K562 (cell line): Measurements from ENCODE around the gene KCNH2. TPM values are rescaled to one million over a fixed set of nuclear protein-coding genes. Genes with fewer than 3 reads are reported as not detected.

Source experiments
- ARNT ChIP-seq, 2 experiments: fragments of 450-650 bp; IDR thresholded peaks; 2 replicates each; pipeline ENCODE4 v1.6.1; 2016; ENCODE audit warnings: mild to moderate bottlenecking in 1 of 2
- ASH1L ChIP-seq: fragments of 450-650 bp; IDR thresholded peaks from 2 replicates; pipeline ENCODE4 v1.6.1; 2018; ENCODE audit warnings: borderline replicate concordance, mild to moderate bottlenecking, low read depth; ENCODE audit not compliant: partially characterized antibody
- ATF1 ChIP-seq, 2 experiments: fragments of 450-650 bp in 1 of 2; IDR thresholded peaks; 2 replicates each; pipeline ENCODE4 v1.6.1; 2016; ENCODE audit warnings: missing compliant biosample characterization in 1 of 2, missing genetic modification characterization in 1 of 2
- BCL6 ChIP-seq: fragments of 250-450 bp; sonication (Bioruptor Pico); IDR thresholded peaks from 2 replicates; pipeline ENCODE4 v1.4.0; 2020
- MAFG ChIP-seq: fragments of 450-650 bp; conservative IDR thresholded peaks from 2 replicates; pipeline ENCODE4 v1.6.1; 2016; ENCODE audit warnings: missing genetic modification characterization, missing compliant biosample characterization
- MYNN ChIP-seq, 2 experiments: sonication (generic); formaldehyde crosslinking in 1 of 2; IDR thresholded peaks; 2 replicates each; pipeline versions ENCODE4 v1.5.0 to v1.6.1; 2016 to 2020; ENCODE audit warnings: antibody characterized with exemption in 1 of 2, missing genetic modification reagents in 1 of 2
- NFATC3 ChIP-seq: fragments of 450-650 bp; IDR thresholded peaks from 2 replicates; pipeline ENCODE4 v1.6.1; 2017; ENCODE audit warnings: mild to moderate bottlenecking
- NR4A1 ChIP-seq, 2 experiments: fragments of 250-450 bp in 1 of 2; fragments of 450-650 bp in 1 of 2; sonication (Bioruptor Pico) in 1 of 2; IDR thresholded peaks; 2 replicates each; pipeline versions ENCODE4 v1.4.0 to v1.6.1; 2016 to 2020; ENCODE audit warnings: mild to moderate bottlenecking in 2 of 2, missing compliant biosample characterization in 1 of 2, missing genetic modification characterization in 1 of 2, moderate library complexity in 1 of 2
- RAD21 ChIP-seq, 2 experiments: fragments of 250-450 bp in 1 of 2; fragments of 450-650 bp in 1 of 2; sonication (Bioruptor Pico) in 1 of 2; formaldehyde crosslinking in 1 of 2; IDR thresholded peaks in 1 of 2; conservative IDR thresholded peaks in 1 of 2; 2 replicates each; pipeline versions ENCODE4 v1.4.0 to v1.8.0; 2020 to 2022; ENCODE audit warnings: mild to moderate bottlenecking in 2 of 2, moderate library complexity in 1 of 2
- SMAD1 ChIP-seq: fragments of 150-350 bp; IDR thresholded peaks from 2 replicates; pipeline ENCODE4 v1.6.1; 2014; ENCODE audit warnings: low read length, low read depth; ENCODE audit not compliant: partially characterized antibody
- TCFL5 ChIP-seq: fragments of 250-450 bp; sonication (Bioruptor Pico); conservative IDR thresholded peaks from 2 replicates; pipeline ENCODE4 v1.6.1; 2021; ENCODE audit warnings: mild to moderate bottlenecking, moderate library complexity, matching md5 sums
- ZBTB1 ChIP-seq: sonication (generic); formaldehyde crosslinking; IDR thresholded peaks from 2 replicates; pipeline ENCODE4 v1.8.1; 2023; ENCODE audit warnings: missing genetic modification reagents, low read depth, mild to moderate bottlenecking, borderline replicate concordance
- ZNF41 ChIP-seq: fragments of 250-450 bp; sonication (Bioruptor Pico); conservative IDR thresholded peaks from 2 replicates; pipeline ENCODE4 v1.4.0; 2020; ENCODE audit warnings: mild to moderate bottlenecking
- ZNF75A ChIP-seq: fragments of 450-650 bp; formaldehyde crosslinking; IDR thresholded peaks from 2 replicates; pipeline ENCODE4 v1.4.0; 2020; ENCODE audit warnings: mild to moderate bottlenecking
- ZNF766 ChIP-seq: fragments of 200-800 bp; sonication (Bioruptor generic); conservative IDR thresholded peaks from 2 replicates; pipeline ENCODE4 v1.6.1; 2016; ENCODE audit warnings: missing genetic modification characterization, missing compliant biosample characterization
- polyA plus RNA-seq, 8 experiments: library from polyadenylated mRNA; depleted of rRNA in 4 of 8; stranded (reverse) in 5 of 8; unstranded in 3 of 8; fragments of >200 nt; fragmentation: Nextera tagmentation in 2 of 8; fragmentation: Illumina TruSeq in 1 of 8; extraction: Ambion mirVana in 2 of 8; extraction: Trizol in 1 of 8; gene quantifications; 2 replicates each; pipeline versions ENCODE4 v1.2.1 to v1.2.3, GENCODE V29; 2011 to 2014; ENCODE audit warnings: inconsistent platforms in 1 of 8, missing spikeins in 1 of 8
- total RNA-seq, 7 experiments: library from RNA; depleted of rRNA in 6 of 7; stranded (reverse); fragments of >200 nt in 6 of 7; fragmentation: Illumina TruSeq in 2 of 7; extraction: Trizol in 2 of 7; gene quantifications; 2 replicates each; pipeline versions ENCODE4 v1.2.1 to v1.2.3, GENCODE V29; 2011 to 2021; ENCODE audit warnings: low replicate concordance in 1 of 7
- TF ChIP-seq, protein P1 (sequence below): fragments of 450-650 bp; IDR thresholded peaks from 2 replicates; pipeline ENCODE4 v1.6.1; 2016
- TF ChIP-seq, protein P2 (sequence below): IDR thresholded peaks from 3 replicates; pipeline ENCODE4 v1.6.1; 2011; ENCODE audit warnings: borderline replicate concordance, mild to moderate bottlenecking, moderate library complexity; ENCODE audit not compliant: insufficient read length; ENCODE audit errors: extremely low read depth
- TF ChIP-seq, protein P3 (sequence below): fragments of 450-650 bp; IDR thresholded peaks from 2 replicates; pipeline ENCODE4 v1.6.1; 2016; ENCODE audit warnings: missing biosample characterization, missing genetic modification characterization
- TF ChIP-seq, protein P4 (sequence below): fragments of 250-450 bp; sonication (Bioruptor Pico); IDR thresholded peaks from 2 replicates; pipeline ENCODE4 v1.4.0; 2020; ENCODE audit warnings: mild to moderate bottlenecking, moderate library complexity

The KCNH2 gene
- total and polyA plus RNA-seq, 9 of the 15 experiments (the other 6 are each of a cell fraction or from before 2014, with no cell fraction given), result 18.1 to 368 (median 218) TPM

DNA sequence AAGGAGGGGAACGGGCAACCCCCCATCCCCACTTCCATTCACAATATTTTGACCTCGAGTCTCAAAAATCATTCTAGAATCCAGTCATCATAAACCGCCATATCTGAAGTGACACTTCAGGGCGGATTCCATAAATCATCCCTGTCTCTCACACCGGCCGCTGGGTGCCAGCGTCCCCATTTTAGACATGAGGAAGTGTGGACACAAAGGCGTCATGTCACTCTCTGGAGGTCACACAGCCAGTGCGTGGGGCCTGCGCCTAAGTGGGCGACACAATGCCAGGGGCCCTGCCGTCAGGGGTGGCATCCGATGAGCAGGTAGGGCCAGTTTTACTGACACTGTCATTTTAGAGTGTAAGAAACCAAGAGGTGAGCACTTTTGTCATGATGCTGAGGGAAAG lies 19.5 kb downstream of the KCNH2 start (continued):
- TF ChIP-seq TCFL5 (CRISPR knock-in tag) (peak; percentile 17; the same call in 1 of the 2 replicates), SMAD1 (no peak), RAD21 (CRISPR knock-in tag; conservative IDR thresholded peaks at IDR 0.05 in 1 of 2, IDR thresholded peaks at IDR 0.05 in 1 of 2) (peak in 1 of 2 experiments; percentile 8; a peak in 1 of 4 replicates), NFATC3 (no peak), NR4A1 (CRISPR knock-in tag; IDR thresholded peaks at IDR 0.05) (no peak), NR4A1 (tag; IDR thresholded peaks at IDR 0.05) (peak; percentile 84), BCL6 (CRISPR knock-in tag) (peak; percentile 71; the same call in 1 of the 2 replicates), ASH1L (no peak), ZNF75A (0 out of 2 replicates have a peak, but pooled peaks have one; percentile 56), ZNF766 (CRISPR knock-in tag) (peak; percentile 50; the same call in 1 of the 2 replicates), ATF1 (CRISPR knock-in tag; IDR thresholded peaks at IDR 0.05) (no peak), ATF1 (tag; IDR thresholded peaks at IDR 0.05) (0 out of 2 replicates have a peak, but pooled peaks have one; percentile 11), MYNN (IDR thresholded peaks at IDR 0.05) (0 out of 2 replicates have a peak, but pooled peaks have one; percentile 36), MYNN (CRISPR knock-in tag; IDR thresholded peaks at IDR 0.05) (no peak), ZBTB1 (CRISPR knock-in tag) (0 out of 2 replicates have a peak, but pooled peaks have one; percentile 27), MAFG (tag) (peak; percentile 20; the same call in 1 of the 2 replicates), ARNT (IDR thresholded peaks at IDR 0.05) (no peak), ZNF41 (CRISPR knock-in tag) (peak; percentile 70)
- TF ChIP-seq, protein P1, sequence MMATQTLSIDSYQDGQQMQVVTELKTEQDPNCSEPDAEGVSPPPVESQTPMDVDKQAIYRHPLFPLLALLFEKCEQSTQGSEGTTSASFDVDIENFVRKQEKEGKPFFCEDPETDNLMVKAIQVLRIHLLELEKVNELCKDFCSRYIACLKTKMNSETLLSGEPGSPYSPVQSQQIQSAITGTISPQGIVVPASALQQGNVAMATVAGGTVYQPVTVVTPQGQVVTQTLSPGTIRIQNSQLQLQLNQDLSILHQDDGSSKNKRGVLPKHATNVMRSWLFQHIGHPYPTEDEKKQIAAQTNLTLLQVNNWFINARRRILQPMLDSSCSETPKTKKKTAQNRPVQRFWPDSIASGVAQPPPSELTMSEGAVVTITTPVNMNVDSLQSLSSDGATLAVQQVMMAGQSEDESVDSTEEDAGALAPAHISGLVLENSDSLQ, result peak; percentile 97
- TF ChIP-seq, protein P2, sequence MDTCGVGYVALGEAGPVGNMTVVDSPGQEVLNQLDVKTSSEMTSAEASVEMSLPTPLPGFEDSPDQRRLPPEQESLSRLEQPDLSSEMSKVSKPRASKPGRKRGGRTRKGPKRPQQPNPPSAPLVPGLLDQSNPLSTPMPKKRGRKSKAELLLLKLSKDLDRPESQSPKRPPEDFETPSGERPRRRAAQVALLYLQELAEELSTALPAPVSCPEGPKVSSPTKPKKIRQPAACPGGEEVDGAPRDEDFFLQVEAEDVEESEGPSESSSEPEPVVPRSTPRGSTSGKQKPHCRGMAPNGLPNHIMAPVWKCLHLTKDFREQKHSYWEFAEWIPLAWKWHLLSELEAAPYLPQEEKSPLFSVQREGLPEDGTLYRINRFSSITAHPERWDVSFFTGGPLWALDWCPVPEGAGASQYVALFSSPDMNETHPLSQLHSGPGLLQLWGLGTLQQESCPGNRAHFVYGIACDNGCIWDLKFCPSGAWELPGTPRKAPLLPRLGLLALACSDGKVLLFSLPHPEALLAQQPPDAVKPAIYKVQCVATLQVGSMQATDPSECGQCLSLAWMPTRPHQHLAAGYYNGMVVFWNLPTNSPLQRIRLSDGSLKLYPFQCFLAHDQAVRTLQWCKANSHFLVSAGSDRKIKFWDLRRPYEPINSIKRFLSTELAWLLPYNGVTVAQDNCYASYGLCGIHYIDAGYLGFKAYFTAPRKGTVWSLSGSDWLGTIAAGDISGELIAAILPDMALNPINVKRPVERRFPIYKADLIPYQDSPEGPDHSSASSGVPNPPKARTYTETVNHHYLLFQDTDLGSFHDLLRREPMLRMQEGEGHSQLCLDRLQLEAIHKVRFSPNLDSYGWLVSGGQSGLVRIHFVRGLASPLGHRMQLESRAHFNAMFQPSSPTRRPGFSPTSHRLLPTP, result no peak
- TF ChIP-seq, protein P3, sequence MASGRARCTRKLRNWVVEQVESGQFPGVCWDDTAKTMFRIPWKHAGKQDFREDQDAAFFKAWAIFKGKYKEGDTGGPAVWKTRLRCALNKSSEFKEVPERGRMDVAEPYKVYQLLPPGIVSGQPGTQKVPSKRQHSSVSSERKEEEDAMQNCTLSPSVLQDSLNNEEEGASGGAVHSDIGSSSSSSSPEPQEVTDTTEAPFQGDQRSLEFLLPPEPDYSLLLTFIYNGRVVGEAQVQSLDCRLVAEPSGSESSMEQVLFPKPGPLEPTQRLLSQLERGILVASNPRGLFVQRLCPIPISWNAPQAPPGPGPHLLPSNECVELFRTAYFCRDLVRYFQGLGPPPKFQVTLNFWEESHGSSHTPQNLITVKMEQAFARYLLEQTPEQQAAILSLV (tag), result peak; percentile 18; the same call in 1 of the 2 replicates
- TF ChIP-seq, protein P4, sequence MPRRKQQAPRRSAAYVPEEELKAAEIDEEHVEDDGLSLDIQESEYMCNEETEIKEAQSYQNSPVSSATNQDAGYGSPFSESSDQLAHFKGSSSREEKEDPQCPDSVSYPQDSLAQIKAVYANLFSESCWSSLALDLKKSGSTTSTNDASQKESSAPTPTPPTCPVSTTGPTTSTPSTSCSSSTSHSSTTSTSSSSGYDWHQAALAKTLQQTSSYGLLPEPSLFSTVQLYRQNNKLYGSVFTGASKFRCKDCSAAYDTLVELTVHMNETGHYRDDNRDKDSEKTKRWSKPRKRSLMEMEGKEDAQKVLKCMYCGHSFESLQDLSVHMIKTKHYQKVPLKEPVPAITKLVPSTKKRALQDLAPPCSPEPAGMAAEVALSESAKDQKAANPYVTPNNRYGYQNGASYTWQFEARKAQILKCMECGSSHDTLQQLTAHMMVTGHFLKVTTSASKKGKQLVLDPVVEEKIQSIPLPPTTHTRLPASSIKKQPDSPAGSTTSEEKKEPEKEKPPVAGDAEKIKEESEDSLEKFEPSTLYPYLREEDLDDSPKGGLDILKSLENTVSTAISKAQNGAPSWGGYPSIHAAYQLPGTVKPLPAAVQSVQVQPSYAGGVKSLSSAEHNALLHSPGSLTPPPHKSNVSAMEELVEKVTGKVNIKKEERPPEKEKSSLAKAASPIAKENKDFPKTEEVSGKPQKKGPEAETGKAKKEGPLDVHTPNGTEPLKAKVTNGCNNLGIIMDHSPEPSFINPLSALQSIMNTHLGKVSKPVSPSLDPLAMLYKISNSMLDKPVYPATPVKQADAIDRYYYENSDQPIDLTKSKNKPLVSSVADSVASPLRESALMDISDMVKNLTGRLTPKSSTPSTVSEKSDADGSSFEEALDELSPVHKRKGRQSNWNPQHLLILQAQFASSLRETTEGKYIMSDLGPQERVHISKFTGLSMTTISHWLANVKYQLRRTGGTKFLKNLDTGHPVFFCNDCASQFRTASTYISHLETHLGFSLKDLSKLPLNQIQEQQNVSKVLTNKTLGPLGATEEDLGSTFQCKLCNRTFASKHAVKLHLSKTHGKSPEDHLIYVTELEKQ, result 0 out of 2 replicates have a peak, but pooled peaks have one; percentile 39
